Measurements from ENCODE around the gene DNAH6.

GRCh38 chr2:84776011-84776410 lies 259.7 kb downstream of the DNAH6 start:
- TF ChIP-seq POU2F2 (IDR thresholded peaks at IDR 0.05; ENCODE audit: low read depth, low read length): no peak
- TF ChIP-seq POLR2A (IDR thresholded peaks at IDR 0.05; ENCODE audit: low read depth, low read length): no peak
- TF ChIP-seq POLR2AphosphoS5 (IDR thresholded peaks at IDR 0.05; ENCODE audit: low read depth, low read length): no peak
- TF ChIP-seq PAX5 (IDR thresholded peaks at IDR 0.05; ENCODE audit: insufficient read depth, low read length, severe bottlenecking): no peak
